ENCODE measurements around the gene ATP6V1D. TPM values are rescaled to one million over a fixed set of nuclear protein-coding genes. Genes with fewer than 3 reads are reported as not detected.

The ATP6V1D gene
- total RNA-seq, 2 experiments from 2014 or later, result 18.8 to 20.7 TPM

- ChIA-PET CTCF (interaction anchor here (2.0 kb wide), 1 partner anchor 12 kb away, joined by 5 read pairs; the partner anchor contains the start of genes ATP6V1D and EIF2S1), POLR2A (interaction anchor here (0.6 to 1.5 kb wide), 2 partner anchors 11 to 397 kb away, joined by 5 to 7 read pairs; partner anchors contain the start of genes ATP6V1D and EIF2S1)
- DNase-seq (no peak), ATAC-seq (no peak)
- Mint-ChIP-seq H3K36me3 (ENCODE audit: low read depth) (peaks cover 56% of the 10 kb centered on the region), H3K27me3 (no peaks in the 10 kb centered on the region), H3K4me1 (ENCODE audit: low read depth) (peaks cover 47% of the 10 kb centered on the region), H3K4me3 (no peak overlapping the region), H3K9me3 (no peaks in the 10 kb centered on the region), H3K27ac (peak overlapping the region; percentile 42)
- intact Hi-C loops (cut with micrococcal nuclease), result no loop called here
- TF ChIP-seq CTCF (IDR thresholded peaks at IDR 0.05), result no peak
Observed at GRCh38 chr14:67371247-67372148, 11.9 kb upstream of the ATP6V1D start.

DNA sequence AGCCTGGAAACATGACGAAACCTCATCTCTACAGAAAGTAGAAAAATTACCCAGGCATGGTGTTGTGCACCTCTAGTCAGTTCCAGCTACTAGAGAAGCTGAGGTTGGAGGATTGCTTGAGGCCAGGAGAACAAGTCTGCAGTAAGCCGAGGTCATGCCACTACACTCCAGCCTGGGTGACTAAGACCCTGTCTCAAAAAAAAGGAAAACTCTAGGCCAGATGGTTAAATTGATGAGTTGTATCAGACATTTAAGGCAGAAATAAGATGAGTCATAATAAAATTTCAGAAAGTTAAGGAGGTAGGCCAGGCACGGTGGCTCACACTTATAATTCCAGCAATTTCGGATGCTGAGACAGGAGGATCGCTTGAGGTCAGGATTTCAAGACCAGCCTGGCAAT lies 11.2 kb upstream of the ATP6V1D start:
- ATAC-seq (peak; percentile 21), DNase-seq (no peak)
- H3K9me3 Mint-ChIP-seq, result no peaks in the 10 kb centered on the region
- ChIA-PET POLR2A (interaction anchor here (2.1 kb wide), 1 partner anchor 11 kb away, joined by 14 read pairs; the partner anchor contains the start of genes ATP6V1D and EIF2S1), CTCF (interaction anchor here (2.0 kb wide), 1 partner anchor 11 kb away, joined by 5 read pairs; the partner anchor contains the start of genes ATP6V1D and EIF2S1)
- H3K4me1 Mint-ChIP-seq (ENCODE audit: low read depth), result peaks cover 49% of the 10 kb centered on the region
- intact Hi-C loops (cut with micrococcal nuclease), result no loop called here
- H3K27me3 Mint-ChIP-seq, result no peaks in the 10 kb centered on the region
- H3K27ac Mint-ChIP-seq, result peak overlapping the region; percentile 27
- no peak for TF ChIP-seq CTCF (IDR thresholded peaks at IDR 0.05)
- peaks cover 56% of the 10 kb centered on the region for H3K36me3 Mint-ChIP-seq (ENCODE audit: low read depth)
- H3K4me3 Mint-ChIP-seq, result no peak overlapping the region

- H3K4me3 Mint-ChIP-seq, result no peak overlapping the region
- ATAC-seq (no peak), DNase-seq (no peak)
- H3K4me1 Mint-ChIP-seq (ENCODE audit: low read depth), result peaks cover 61% of the 10 kb centered on the region
- peaks cover 56% of the 10 kb centered on the region for H3K36me3 Mint-ChIP-seq (ENCODE audit: low read depth)
- no peaks in the 10 kb centered on the region for H3K27me3 Mint-ChIP-seq
- no peak overlapping the region for H3K27ac Mint-ChIP-seq
- intact Hi-C loops (cut with micrococcal nuclease), result no loop called here
- ChIA-PET CTCF (no interaction called here), POLR2A (interaction anchor here (1.3 kb wide), 1 partner anchor 41 kb away, joined by 4 read pairs; no protein-coding TSS in a partner anchor)
- no peak for TF ChIP-seq CTCF (IDR thresholded peaks at IDR 0.05)
- no peaks in the 10 kb centered on the region for H3K9me3 Mint-ChIP-seq
Observed at GRCh38 chr14:67365476-67365875, 5.9 kb upstream of the ATP6V1D start.

- intact Hi-C loops (cut with micrococcal nuclease), result no loop called here
- ChIA-PET CTCF (interaction anchor here (1.0 to 1.7 kb wide), 14 partner anchors 10 to 1001 kb away, joined by 3 to 10 read pairs (median 4); partner anchors contain the start of gene TMEM229B), POLR2A (interaction anchor here (0.6 to 2.2 kb wide), 9 partner anchors 9 to 853 kb away, joined by 3 to 14 read pairs (median 4); partner anchors contain the start of gene GPHN)
- Mint-ChIP-seq H3K4me3 (peak overlapping the region; percentile 97), H3K27ac (peak overlapping the region; percentile 93), H3K9me3 (no peaks in the 10 kb centered on the region), H3K36me3 (ENCODE audit: low read depth) (peaks cover 32% of the 10 kb centered on the region), H3K4me1 (ENCODE audit: low read depth) (peaks cover 61% of the 10 kb centered on the region), H3K27me3 (no peaks in the 10 kb centered on the region)
- peak; percentile 12 for ATAC-seq
- DNase-seq, result no peak
- TF ChIP-seq CTCF (IDR thresholded peaks at IDR 0.05), result no peak
Observed at GRCh38 chr14:67360470-67361206, 1.0 kb upstream of the ATP6V1D start.
